Liver (tissue), 9 donors: ENCODE data around the gene SLC24A3. TPM values are rescaled to one million over a fixed set of nuclear protein-coding genes. Genes with fewer than 3 reads are reported as not detected.

ENCODE experiments used
- DNase-seq: peaks from one replicate; pipeline ENCODE4 v3.0.0-alpha.2; 2017; ENCODE audit warnings: low spot score
- H3K27ac ChIP-seq, 2 donors: one replicate each; pipeline ENCODE4 v1.7.0; 2013; ENCODE audit warnings: inconsistent platforms in 2 of 2, low read length in 2 of 2, control low read depth in 1 of 2, low read depth in 1 of 2, mild to moderate bottlenecking in 1 of 2
- H3K27me3 ChIP-seq, 4 donors: one replicate each; pipeline versions ENCODE4 v1.6.1 to v1.7.0; 2013; ENCODE audit warnings: low read length in 3 of 4, inconsistent platforms in 1 of 4, mild to moderate bottlenecking in 1 of 4, moderate library complexity in 1 of 4; ENCODE audit not compliant: control insufficient read depth in 4 of 4, insufficient read depth in 4 of 4
- H3K36me3 ChIP-seq, 4 donors: one replicate each; pipeline versions ENCODE4 v1.6.1 to v1.7.0; 2013; ENCODE audit warnings: low read length in 3 of 4, mild to moderate bottlenecking in 3 of 4, low read depth in 1 of 4, moderate library complexity in 1 of 4; ENCODE audit not compliant: control insufficient read depth in 4 of 4, insufficient read depth in 3 of 4
- H3K4me1 ChIP-seq, 4 donors: one replicate each; pipeline versions ENCODE4 v1.6.1 to v1.7.0; 2013; ENCODE audit warnings: low read length in 3 of 4, mild to moderate bottlenecking in 3 of 4, moderate library complexity in 1 of 4; ENCODE audit not compliant: control insufficient read depth in 4 of 4, insufficient read depth in 4 of 4
- H3K4me3 ChIP-seq, 3 donors: one replicate each; pipeline versions ENCODE4 v1.6.1 to v1.7.0; 2013; ENCODE audit warnings: low read length in 3 of 3, control low read depth in 1 of 3, low read depth in 1 of 3, mild to moderate bottlenecking in 1 of 3
- H3K9ac ChIP-seq, 2 donors: one replicate each; pipeline ENCODE4 v1.7.0; 2013; ENCODE audit warnings: low read length in 2 of 2, mild to moderate bottlenecking in 2 of 2, moderate library complexity in 2 of 2, control low read depth in 1 of 2, low read depth in 1 of 2
- H3K9me3 ChIP-seq, 4 donors: one replicate each; pipeline versions ENCODE4 v1.6.1 to v1.7.0; 2013; ENCODE audit warnings: low read length in 3 of 4; ENCODE audit not compliant: control insufficient read depth in 4 of 4
- ATF3 ChIP-seq: IDR thresholded peaks from 2 replicates; pipeline ENCODE4 v1.6.1; 2016; ENCODE audit warnings: antibody characterized with exemption
- CTCF ChIP-seq: fragments of 150-350 bp; IDR thresholded peaks from 2 replicates; pipeline ENCODE4 v1.5.1; 2017; ENCODE audit warnings: improper control_type of control experiment, low read depth, low read length; ENCODE audit not compliant: missing input control
- EGR1 ChIP-seq, 2 donors: IDR thresholded peaks; 2 replicates each; pipeline ENCODE4 v1.6.1; 2016 to 2018; ENCODE audit warnings: antibody characterized with exemption in 2 of 2, low read depth in 2 of 2
- FOXA1 ChIP-seq: IDR thresholded peaks from 2 replicates; pipeline ENCODE4 v1.6.1; 2016; ENCODE audit warnings: antibody characterized with exemption
- FOXA2 ChIP-seq: IDR thresholded peaks from 2 replicates; pipeline ENCODE4 v1.6.1; 2016; ENCODE audit warnings: antibody characterized with exemption
- GABPA ChIP-seq, 2 donors: IDR thresholded peaks in 1 of 2; conservative IDR thresholded peaks in 1 of 2; 2 replicates each; pipeline ENCODE4 v1.6.1; 2016; ENCODE audit warnings: antibody characterized with exemption in 2 of 2, mild to moderate bottlenecking in 1 of 2, moderate library complexity in 1 of 2
- HNF4A ChIP-seq, 2 donors: conservative IDR thresholded peaks; 2 replicates each; pipeline ENCODE4 v1.6.1; 2016; ENCODE audit warnings: antibody characterized with exemption in 2 of 2, mild to moderate bottlenecking in 2 of 2
- HNF4G ChIP-seq: IDR thresholded peaks from 2 replicates; pipeline ENCODE4 v1.6.1; 2016; ENCODE audit warnings: antibody characterized with exemption
- JUND ChIP-seq, 2 donors: IDR thresholded peaks; 2 replicates each; pipeline ENCODE4 v1.6.1; 2016; ENCODE audit warnings: antibody characterized with exemption in 2 of 2
- MAX ChIP-seq: IDR thresholded peaks from 2 replicates; pipeline ENCODE4 v1.6.1; 2016; ENCODE audit warnings: antibody characterized with exemption
- NR2F2 ChIP-seq: IDR thresholded peaks from 2 replicates; pipeline ENCODE4 v1.6.1; 2016; ENCODE audit warnings: antibody characterized with exemption
- RAD21 ChIP-seq, 2 donors: IDR thresholded peaks; 2 replicates each; pipeline ENCODE4 v1.6.1; 2016; ENCODE audit warnings: antibody characterized with exemption in 2 of 2, mild to moderate bottlenecking in 2 of 2
- REST ChIP-seq: IDR thresholded peaks from 2 replicates; pipeline ENCODE4 v1.6.1; 2016; ENCODE audit warnings: antibody characterized with exemption, mild to moderate bottlenecking
- RXRA ChIP-seq, 2 donors: IDR thresholded peaks; 2 replicates each; pipeline ENCODE4 v1.6.1; 2017 to 2018; ENCODE audit warnings: antibody characterized with exemption in 2 of 2, mild to moderate bottlenecking in 1 of 2
- SP1 ChIP-seq: IDR thresholded peaks from 2 replicates; pipeline ENCODE4 v1.6.1; 2018; ENCODE audit warnings: antibody characterized with exemption, mild to moderate bottlenecking
- TAF1 ChIP-seq: conservative IDR thresholded peaks from 2 replicates; pipeline ENCODE4 v1.6.1; 2016; ENCODE audit warnings: antibody characterized with exemption, mild to moderate bottlenecking
- YY1 ChIP-seq: IDR thresholded peaks from 2 replicates; pipeline ENCODE4 v1.6.1; 2016; ENCODE audit warnings: antibody characterized with exemption, mild to moderate bottlenecking
- ZBTB33 ChIP-seq: IDR thresholded peaks from 2 replicates; pipeline ENCODE4 v1.6.1; 2016; ENCODE audit warnings: antibody characterized with exemption
- WGBS: extraction: QIAGEN DNeasy Blood & Tissue Kit; methylation state at CpG from one replicate; pipeline ENCODE4 v1.1.7; 2013; 5-methylcytosine and 5-hydroxymethylcytosine counted together
- polyA plus RNA-seq, 2 donors: library from polyadenylated mRNA; stranded (reverse) in 1 of 2; unstranded in 1 of 2; fragments of 200-250 nt in 1 of 2; fragments of >200 nt in 1 of 2; fragmentation: Nextera tagmentation in 1 of 2; extraction: Ambion mirVana in 1 of 2; gene quantifications; one replicate each; pipeline versions ENCODE4 v1.2.1 to v1.2.3, GENCODE V29; 2013 to 2015
- total RNA-seq, 2 donors: library from RNA; depleted of rRNA; stranded (reverse); fragments of >200 nt; gene quantifications; one replicate each; pipeline ENCODE4 v1.2.3, GENCODE V29; 2014
- donor health status: healthy.
- donor health status: healthy.
- donor health status: healthy.
- donor health status: healthy.
- donor health status: healthy.

SLC24A3 gene
- total and polyA plus RNA-seq, 4 donors = 0.28 to 1.8 (median 0.46) TPM

GRCh38 chr20:19715986-19716385, 503.5 kb downstream of the SLC24A3 start:
- H3K9me3 ChIP-seq = no peaks in the 10 kb centered on the region
- no peak for DNase-seq

More at GRCh38 chr20:19715986-19716385, 503.5 kb downstream of the SLC24A3 start:
- no peak overlapping the region for H3K9ac ChIP-seq
- no peaks in the 10 kb centered on the region for H3K4me1 ChIP-seq
- TF ChIP-seq ATF3 (no peak), HNF4G (no peak), FOXA1 (no peak), YY1 (no peak), MAX (no peak), SP1 (no peak), FOXA2 (no peak), HNF4A (conservative IDR thresholded peaks at IDR 0.05) (no peak), ZBTB33 (no peak), EGR1 (IDR thresholded peaks at IDR 0.05; ENCODE audit: low read depth in 2 of 2) (no peak), TAF1 (no peak), CTCF (no peak), REST (no peak), JUND (IDR thresholded peaks at IDR 0.05) (no peak), RAD21 (IDR thresholded peaks at IDR 0.05) (no peak), GABPA (IDR thresholded peaks at IDR 0.05 in 1 of 2, conservative IDR thresholded peaks at IDR 0.05 in 1 of 2) (no peak), RXRA (IDR thresholded peaks at IDR 0.05) (no peak), NR2F2 (no peak)
- WGBS = 96% methylated on average over 3 of the region's 3 CpGs
- H3K4me3 ChIP-seq = no peak overlapping the region
- no peaks in the 10 kb centered on the region for H3K27me3 ChIP-seq
- no peaks in the 10 kb centered on the region for H3K36me3 ChIP-seq
- H3K27ac ChIP-seq = no peak overlapping the region
